ENCODE results near the gene KRTDAP.

Gene KRTDAP, protein sequence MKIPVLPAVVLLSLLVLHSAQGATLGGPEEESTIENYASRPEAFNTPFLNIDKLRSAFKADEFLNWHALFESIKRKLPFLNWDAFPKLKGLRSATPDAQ

DNA sequence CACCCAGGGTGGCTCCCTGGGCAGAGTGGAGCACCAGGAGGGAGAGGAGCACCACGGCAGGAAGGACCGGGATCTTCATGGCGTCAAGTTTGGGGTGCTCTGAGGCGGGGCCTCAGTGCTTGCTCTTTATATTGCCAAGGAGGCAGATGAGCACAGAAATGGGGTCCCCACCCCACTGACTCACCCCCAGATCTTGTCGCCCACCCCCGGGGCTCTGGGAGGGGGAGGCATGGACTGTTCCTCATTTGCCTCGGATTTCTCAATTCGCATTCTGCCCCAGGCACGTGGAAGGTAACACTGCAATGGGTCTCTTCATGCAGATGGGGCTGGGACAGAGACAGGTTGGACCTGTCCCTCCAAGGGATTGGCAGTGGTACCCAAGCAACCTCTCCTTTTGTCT, at the start of gene KRTDAP:
Gene KRTDAP, minus strand, starts transcription at position 101 of the 400 bp plus-strand sequence. Its CDS starts 22 bp downstream, at position 79.
- DNase-seq = no peak

DNA sequence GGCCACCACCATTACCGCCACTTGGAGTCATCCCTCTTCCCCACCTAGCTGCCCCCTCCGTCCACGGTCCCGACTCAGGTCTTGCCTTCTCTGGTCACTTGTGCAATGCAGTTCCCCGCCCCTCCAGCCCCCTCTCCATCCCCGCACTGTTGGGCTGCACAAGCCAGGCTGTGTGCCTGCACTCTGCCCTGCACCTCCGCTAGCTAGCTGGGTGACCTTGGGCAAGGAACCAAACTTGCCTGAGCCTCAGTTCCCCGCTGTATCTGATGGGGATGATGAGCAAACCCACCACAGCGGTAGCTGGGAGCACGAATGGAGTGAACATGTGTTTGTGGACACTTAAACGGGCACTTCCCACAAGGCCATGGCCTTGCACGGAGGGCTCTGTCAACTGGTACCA, 49.6 kb upstream of the KRTDAP start:
- DNase-seq = no peak

- DNase-seq = no peak
Measured at GRCh38 chr19:35539314-35539713, 49.0 kb upstream of the KRTDAP start.

DNA sequence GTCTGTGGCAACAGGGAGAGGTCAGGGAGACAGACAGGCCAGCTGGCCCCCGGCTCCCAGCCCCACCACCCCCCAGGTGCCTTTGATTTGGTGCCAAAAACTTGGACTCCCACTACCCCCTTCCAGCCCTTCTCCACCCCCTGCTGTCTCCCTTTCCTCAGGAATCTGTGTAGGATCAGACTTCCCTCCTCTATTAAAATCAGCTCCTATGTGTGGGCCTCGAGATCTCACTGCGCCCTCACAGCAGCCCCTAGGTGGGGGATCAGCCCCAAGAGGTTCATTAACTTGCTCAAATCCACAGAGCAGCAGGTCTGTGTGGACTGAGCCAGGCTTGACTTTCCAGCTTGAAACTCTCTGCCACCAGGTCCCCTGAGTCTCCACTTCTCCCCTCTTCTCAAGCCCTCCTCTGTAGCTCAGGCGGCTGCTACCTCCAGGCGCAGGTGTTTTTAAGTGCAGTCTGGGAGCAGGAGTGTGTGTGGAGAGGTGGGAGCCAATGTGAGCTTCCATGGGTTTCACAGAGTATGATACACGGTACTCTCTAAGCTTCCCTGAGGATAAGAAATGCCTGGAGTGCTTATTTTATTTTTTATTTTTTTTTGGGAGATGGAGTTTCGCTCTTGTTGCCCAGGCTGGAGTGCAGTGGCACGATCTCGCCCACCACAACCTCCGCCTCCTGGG, 44.7 kb upstream of the KRTDAP start:
- DNase-seq = no peak

DNA sequence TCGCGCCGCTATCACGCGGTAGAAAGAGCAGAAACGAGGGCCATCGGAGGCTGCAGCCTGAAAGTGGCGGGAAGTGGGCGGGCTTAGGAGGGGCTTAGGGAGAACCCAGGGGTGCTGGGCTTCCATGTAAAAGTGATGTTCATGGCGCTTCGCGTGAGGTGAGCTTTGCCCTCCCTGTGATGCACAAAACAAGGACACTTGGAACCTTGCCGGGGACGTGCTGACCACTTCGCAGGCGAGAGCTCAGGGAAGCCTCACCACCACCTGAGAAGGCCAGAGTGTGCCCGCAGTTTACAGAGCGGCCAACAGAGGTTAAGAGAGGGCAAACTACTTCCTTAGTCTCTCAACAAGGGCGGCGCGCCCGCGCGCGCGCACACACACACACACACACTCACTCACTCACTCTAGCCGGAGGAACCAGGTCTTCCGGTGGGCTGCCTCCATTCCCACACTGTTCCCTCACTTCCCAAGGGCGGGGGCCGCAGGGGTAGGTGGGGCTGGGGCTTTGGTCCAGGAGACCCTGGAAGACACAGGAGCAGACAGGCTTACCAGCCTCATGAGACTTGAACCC, 43.6 kb upstream of the KRTDAP start:
- DNase-seq = no peak

DNA sequence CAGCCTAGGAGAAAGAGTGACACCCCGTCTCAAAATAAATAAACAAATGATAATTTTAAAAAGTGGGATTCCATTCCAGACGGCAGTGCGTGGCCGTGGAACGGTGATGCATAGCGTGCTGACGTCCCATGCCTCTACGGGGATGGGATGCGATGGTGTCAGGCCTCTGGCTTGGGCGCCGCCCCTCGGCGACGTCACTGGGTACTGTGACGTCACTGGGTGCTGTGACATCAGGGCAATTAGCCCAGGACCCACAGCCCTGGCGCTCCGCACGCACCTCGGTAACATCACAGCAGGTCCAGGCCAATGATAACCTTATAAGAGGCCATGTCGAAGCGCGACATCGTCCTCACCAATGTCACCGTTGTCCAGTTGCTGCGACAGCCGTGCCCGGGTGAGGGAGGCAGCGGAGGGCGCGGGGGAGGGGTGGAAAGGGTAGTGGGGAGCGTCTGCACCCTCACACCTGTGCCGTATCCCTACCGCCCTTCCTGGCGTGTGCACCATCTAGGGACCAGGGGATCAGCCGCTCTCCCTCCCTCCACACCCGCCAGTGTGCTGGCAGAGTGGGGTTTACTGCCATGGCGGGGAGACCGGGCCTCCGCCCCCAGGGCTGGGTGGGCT, 43.0 kb upstream of the KRTDAP start, which contains the start of gene GAPDHS:
Gene GAPDHS, plus strand, starts transcription at position 256 of the 621 bp plus-strand sequence. Its CDS starts 72 bp downstream, at position 328.
- no peak for DNase-seq

DNA sequence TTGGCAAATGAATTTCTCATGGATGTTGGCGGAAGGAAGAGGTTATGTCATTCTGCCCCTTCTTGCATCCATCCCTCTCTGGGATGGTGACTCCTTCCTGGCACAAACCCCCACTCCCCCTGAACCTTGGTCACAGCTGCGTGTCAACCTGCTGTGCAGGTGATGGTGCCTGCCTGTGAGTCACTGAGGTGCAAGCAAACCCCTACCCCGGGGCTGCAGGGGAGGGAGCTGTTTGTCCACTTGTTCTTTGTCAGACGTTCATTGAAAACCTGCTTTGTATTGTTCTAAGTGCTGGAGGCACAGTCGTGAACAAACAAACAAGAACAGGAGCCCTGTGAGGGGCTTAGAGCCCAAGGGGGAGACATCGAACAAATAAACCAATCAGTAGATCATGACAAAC, 41.0 kb upstream of the KRTDAP start:
- DNase-seq = no peak

DNA sequence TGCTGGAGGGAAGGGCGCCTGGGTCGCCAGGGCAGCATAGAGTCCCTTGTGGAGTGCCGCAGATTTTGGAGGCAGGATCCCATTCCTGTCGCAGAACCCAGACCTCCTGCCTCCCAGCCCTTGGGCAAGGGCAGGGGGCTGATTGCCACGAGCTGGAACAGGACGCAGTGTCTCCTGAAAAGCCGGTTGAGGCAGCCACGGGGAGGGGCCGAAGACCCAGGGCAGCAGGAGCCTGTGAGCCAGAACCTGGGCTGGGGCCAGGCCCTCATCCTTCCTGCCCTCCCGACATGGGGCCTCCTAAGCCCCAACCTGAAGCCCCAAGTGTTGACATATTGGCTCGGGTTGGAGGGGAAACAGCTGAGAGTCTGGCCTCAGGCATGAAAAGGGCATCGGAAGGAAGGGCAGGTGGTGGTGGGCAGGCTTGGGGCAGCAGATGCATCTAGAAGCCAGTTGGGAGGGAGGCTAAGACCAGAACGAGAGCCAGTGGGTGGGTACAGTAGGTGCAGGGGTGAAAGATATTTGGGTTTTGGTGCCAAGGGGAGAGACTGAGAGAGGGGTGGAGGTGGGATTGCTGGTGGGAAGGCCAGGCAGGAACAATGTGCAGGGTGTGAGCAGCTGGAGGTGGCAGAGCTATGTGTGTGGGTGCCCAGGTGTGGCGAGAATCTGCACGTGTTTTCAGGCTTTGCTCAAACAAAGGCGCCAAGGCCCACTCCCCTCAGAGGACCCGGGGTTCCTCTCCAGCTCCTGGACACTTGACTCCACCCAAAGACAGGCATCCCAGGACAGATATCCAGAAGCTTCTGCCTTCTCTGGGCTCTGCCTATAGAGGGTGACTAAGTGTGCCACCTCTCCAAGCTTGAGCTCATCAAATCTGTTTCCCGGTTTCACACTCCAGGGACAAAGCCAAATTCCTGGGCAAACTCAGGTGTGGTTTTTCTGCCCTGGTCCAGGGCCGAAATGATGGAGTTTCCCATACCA, 39.3 kb upstream of the KRTDAP start:
- no peak for DNase-seq

DNA sequence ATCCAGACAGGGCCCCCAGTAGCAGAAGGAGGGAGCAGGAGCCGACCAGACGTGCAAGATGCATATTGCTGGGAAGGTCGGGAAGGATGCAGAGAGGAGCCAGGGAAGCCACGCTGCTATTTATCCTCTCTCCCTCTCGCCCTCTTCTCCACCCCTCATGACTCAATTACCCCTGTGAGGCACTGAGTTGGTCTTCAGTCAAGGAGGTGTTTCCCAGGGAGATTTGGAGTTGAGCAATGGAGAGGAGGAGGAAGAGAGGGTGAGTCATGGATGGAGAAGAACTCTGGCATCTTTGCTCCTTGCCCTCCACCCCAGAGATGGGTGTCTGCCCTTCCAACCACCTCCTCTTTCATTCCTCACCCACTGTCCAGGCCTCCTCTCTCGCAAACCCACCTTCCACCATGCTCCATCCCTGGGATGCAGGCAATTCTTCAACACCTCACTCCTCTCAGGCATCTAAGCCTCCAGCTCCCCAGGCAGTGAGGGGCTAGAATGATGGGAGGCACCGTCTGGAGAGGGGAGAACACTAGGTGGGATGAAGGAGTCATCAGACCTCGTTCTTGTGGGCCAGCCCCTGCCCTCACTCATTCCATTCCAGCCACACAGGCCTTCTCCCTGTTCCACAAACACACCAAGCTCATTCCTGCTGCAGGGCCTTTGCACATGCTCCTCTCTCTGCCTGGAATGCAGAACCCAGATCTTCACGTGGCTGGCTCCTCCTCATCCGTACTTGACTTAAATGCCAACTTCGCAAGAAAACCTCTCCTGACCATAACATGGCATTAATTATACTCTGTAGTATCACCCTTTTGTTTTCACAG, 38.2 kb upstream of the KRTDAP start, which contains the start of gene SBSN:
Gene SBSN, minus strand, starts transcription at position 94 of the 821 bp plus-strand sequence. Its CDS starts 30 bp downstream, at position 64.
- no peak for DNase-seq

GRCh38 chr19:35525873-35526272, 35.6 kb upstream of the KRTDAP start:
- DNase-seq = no peak

DNA sequence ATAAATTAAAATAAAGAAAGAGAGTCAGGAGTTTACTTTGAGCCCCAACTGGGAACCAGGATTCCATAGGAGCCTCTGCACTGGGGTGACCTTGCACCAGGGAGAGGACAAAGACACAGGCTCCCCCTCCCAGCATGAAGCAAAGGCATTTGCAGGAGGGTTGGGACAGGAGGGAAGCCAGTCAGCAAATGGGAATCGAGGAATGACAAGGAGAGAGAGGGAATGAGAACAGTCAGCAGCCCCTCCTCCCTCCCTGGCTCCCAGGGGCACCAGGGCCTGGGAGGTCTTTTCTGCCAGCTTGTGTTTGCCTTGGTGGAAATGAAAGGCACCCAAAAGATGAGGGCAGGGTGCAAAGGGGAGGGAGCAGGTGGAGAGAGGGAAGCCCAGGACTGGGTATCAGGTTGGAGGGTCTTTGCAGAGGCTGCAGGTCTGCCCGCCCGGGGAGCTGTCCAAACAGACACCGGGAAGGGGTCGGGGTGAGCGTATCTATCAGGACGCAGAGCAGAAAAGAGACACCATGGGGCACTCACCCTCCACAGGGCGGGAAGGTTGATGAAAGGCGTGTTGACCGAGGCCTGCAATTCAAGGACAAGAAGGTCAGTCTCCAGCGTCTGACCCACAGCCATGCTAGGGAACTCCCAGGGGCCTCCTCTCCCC, 34.0 kb upstream of the KRTDAP start:
- no peak for DNase-seq

DNA sequence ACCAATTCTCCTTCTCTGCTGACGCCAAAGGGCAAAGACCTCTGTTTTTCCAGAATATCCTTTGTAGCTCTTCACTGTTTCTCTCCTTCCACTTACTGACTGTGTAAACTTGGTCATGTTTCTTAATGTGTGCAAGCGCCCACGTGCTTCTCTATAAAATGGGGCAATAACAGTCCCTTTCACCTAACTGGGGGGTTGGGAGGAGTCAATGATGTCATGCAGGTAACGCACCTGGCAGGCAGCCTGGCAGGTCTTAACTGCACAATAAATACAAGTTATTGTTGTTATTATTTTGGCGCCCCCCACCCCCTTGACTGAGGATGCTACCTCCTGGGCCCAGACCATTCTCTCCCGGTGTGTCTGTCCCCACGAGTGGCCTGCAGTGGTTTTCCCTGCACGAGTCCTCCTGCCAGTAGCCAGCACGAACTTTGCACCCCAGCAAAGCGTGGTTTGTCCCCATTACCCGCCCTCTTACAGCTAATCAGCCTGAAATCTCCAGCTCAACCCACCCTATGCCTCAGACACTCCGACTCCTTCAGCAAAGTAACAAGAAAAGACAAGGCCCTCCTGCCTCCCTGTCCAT, 32.6 kb upstream of the KRTDAP start:
- no peak for DNase-seq

GRCh38 chr19:35521124-35521743, 31.0 kb upstream of the KRTDAP start:
- no peak for DNase-seq

DNA sequence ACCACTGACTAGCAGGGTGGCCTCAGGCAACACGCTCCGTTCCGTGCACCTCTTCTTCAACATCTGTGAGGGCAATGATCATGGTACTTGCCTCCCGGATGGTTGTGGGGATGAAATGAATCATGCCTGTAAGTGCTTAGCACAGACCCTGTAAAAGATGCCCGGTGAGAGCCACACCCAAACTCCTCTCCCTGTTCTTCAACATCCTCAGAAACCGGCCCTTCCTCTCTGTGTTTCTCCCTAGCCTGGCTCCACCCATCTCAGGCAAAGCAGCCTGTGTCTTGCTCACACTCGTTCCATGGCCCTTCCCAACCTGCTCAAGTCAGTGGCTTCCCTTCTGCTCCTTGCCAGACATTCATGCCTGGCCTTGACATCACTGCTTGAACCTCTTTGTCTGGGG, 29.0 kb upstream of the KRTDAP start:
- no peak for DNase-seq

DNA sequence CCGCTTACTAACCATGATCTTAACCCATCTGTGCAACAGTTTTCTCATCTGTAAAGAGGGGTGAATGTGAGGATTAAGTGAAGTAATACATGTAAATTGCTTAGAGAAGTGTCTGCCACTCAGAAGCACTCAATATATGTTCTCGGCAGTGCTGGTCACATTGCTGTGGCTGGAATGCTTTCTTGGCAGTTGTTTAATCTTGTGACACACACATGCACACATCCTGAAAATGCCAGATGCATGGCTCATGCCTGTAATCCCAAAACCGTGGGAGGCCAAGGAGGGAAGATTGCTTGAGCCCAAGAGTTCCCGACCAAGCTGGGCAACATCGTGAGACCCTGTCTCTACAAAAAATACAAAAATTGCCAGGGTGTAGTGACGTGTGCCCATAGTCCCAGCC, 28.0 kb upstream of the KRTDAP start:
- no peak for DNase-seq

DNA sequence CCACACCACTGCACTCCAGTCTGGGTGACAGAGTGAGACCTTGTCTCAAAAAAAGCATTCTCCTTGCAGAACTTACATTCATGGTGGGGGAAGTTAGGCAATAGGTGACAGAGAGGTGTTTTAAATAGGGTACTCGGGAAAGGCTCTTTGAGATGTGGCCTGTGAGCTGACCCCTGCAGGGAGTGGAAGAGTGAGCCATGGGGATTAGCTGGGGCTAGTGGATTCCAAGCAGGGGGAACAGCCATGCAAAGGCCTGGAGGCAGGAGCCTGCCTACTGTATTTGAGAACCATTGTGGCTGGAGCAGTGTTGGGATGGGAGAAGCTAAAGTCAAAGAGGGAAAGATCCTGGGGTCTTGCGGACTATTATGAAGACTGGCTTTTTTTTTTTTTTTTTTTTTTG, 27.1 kb upstream of the KRTDAP start:
- DNase-seq = no peak

GRCh38 chr19:35516310-35516709, 26.0 kb upstream of the KRTDAP start:
- no peak for DNase-seq

GRCh38 chr19:35514282-35514809, 24.1 kb upstream of the KRTDAP start:
- no peak for DNase-seq

- no peak for DNase-seq
Measured at GRCh38 chr19:35513628-35514281, 23.5 kb upstream of the KRTDAP start, which contains the start of gene DMKN. TSS of gene DMKN (minus strand) at chr19:35513649. CDS start at chr19:35513475, 174 bp downstream.

Data from DMS 273 treated with DMSO at 0.1 percent for 48 hours (cell line).